GM19035 (cell line): ENCODE results near the gene TEX13D.
"Not testable (repeated sequence)": the region's sequence is repeated elsewhere in the genome, so short reads cannot be mapped to it uniquely, and the experiment has no call there.

Experiments used
- ATAC-seq: cut with Tn5 transposase; IDR thresholded peaks from one replicate; pipeline ENCODE4 v1.9.1; 2021; ENCODE audit not compliant: unreplicated experiment

The TEX13D gene

GRCh38 chrX:124332481-124333424 lies at the start of gene TEX13D:
TSS of gene TEX13D (plus strand) at chrX:124332660. CDS start at chrX:124332918, 258 bp downstream.
- no peak for ATAC-seq

- ATAC-seq, result no peak
These were observed 43.0 kb upstream of the TEX13D start for GRCh38 chrX:124289443-124289842.

DNA sequence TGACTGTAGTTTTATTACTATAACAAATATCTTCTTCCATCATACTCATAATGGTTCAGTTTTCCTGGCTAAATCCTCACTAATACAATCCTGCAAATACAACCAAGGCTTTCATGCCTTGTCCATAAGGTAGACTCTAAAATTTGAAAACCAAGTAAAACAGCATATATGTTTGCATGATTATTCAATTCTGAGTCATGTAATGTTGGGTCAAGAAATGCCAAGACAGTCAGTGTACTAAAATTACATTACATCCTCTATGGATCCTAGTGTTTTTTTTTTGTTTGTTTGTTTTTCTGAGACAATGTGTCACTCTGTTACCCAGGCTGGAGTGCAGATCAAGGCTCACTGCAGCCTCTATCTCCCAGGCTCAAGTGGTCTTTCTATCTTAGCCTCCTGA lies 38.6 kb upstream of the TEX13D start:
- ATAC-seq, result no peak

DNA sequence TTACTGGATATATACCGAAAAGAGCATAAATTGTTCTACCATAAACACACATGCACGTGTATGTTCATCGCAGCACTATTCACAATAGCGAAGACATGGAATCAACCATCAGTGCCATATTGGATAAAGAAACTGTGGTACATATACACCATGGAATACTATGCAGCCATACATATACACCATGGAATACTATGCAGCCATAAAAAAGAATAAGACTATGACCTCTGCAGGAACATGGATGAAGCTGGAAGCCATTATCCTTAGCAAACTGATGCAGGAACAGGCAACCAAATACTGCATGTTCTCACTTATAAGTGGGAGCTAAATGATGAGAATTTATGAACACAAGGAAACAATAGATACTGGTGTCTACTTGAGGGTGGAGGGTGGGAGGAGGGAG lies 33.1 kb upstream of the TEX13D start:
- not testable (repeated sequence) for ATAC-seq

- no peak for ATAC-seq
These were observed 32.1 kb upstream of the TEX13D start for GRCh38 chrX:124300405-124300804.

GRCh38 chrX:124307253-124307907 lies 25.1 kb upstream of the TEX13D start:
- ATAC-seq, result no peak

DNA sequence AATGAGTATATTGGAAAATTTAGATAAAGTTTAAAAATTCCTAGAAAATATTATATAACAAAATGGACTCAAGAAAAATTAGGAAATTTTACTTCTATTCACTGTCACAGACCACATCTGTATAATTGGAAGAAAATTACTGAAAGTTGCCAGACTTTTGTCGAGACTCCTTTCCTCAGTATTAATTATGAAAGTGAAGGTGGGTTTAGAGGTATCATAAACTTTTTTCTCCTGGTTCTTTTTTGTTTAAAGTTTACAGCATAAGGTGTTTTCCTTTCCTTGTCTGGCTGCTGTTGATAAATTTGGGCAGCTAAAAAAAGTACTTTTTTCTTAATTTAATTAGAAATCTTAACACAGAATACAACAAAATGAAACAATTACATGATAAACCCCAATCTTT lies 6.7 kb upstream of the TEX13D start:
- no peak for ATAC-seq

DNA sequence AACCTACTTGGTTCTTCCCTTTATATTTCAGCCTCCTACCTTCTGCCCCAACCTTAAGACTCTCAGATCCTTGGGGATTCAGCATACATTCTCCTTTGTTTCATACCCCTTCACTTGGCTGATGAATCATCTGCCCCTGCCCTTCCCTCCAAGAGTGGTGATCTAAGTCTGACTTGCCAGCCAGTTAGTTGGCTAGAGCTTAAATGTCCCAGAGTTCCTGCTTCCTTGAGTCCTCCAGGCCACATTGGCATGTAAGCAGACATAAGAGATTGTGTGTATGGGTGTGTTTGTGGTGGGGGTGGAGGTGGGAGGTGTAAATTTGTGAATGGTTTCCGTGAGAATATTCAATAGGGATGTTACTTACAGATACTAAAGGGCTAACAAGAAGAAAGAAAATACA lies 3.7 kb upstream of the TEX13D start:
- no peak for ATAC-seq

DNA sequence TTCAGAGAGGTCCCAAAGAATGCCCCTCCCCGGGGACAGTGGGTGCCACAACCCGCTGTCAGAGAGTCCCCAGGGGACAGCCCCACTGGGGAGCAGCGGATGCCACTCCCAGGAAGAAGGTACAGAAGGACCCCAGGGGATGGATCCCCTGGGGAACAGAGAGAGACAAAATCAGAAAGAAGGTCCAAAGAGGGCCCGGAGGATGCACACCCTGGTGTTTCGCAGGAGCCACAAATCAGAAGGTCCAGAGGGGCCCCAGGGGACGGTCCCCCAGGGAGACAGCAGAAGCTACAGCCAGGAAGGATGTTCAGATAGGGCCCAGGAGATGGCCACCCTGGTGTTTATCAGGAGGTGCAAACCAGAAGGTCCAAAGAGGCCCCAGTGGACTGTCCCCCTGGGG lies 1.4 kb downstream of the TEX13D start:
- ATAC-seq, result no peak

- ATAC-seq, result not testable (repeated sequence)
These were observed 2.1 kb downstream of the TEX13D start for GRCh38 chrX:124334555-124334954.

DNA sequence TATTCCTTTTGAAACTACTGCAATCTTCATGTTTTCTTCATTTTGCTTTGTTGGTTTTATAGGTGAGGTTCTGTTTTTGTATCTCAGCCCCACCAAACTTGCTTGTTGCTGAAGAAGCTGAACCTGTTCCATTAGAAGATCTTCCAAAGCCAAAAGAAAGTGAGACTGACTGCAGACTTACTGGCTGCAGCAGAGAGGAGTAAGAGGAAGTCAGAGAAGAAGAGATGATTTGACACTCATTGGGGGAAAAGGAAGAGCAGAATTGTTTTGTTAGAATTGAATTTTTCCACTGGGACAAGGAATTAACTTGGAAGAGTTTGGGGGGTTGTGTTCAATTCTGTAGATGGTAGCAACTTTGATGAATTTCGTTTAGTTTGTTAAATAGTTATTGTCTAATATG lies 3.1 kb downstream of the TEX13D start:
- no peak for ATAC-seq

- no peak for ATAC-seq
These were observed 5.5 kb downstream of the TEX13D start for GRCh38 chrX:124337916-124338315.

GRCh38 chrX:124338733-124339514 lies 6.5 kb downstream of the TEX13D start:
- no peak for ATAC-seq

DNA sequence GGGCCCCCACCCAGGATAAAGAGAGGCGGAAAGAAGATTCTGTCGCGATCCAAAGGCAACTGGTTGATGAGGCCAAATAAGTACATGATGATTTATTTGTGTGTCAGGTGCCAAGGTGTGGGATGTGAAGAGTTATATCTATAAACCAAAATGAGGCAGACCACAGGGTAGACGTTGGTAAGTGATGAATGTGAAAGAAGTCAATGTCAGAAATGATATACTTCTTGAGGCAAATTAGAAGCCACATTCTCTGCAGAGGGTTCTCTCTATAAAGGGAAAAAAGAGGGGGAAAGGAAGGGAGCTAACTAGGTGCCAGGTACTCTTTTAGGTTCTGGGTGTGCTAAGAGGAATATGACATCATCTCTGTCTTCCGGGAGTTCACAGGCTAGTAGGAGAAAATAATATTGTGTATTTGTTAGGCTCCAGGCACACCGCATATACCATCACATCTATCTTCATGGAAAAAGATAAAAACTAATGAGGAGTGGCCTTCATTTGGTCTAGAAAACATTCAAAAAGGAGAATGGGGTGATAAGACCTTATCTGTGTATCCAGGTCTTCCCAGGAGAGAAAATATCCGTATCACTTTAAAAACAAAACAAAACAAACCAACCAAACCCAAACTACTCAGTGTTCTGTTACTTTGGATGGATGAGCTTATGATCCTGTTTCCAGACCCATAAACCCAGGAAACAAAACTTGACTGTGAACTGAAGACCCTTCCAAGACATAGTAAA lies 9.1 kb downstream of the TEX13D start:
- no peak for ATAC-seq

DNA sequence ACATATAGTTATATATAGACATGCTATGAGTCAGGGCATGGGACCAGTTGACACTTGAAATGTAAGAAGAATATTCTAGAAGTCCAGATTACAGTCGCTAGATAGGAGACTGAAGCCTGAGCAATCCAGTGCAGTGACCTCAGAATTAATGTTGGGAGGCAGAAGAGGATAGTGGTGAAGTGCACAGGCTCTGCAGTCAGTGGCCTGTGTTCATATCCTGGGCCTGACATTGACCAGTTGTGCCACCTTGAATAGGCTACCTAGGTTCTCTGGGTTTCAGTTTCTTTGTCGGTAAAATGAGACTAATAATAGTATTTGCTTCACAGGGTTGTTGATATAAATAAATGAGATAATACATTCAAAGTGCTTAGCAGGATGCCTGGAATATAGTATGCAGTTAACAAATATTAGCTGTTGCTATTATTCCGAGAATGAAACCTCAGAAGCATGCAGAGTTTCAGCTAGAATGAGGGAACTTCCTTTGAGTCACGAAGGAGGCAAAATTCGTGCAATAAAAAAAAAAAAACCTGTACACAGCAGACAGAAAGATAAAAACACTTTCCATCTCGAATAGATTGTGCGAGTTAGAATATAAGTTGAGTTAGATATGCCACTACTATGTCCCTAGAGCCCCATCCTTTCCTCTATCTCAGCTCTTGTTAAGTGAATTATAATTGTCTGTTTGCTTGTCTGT lies 9.9 kb downstream of the TEX13D start:
- no peak for ATAC-seq

DNA sequence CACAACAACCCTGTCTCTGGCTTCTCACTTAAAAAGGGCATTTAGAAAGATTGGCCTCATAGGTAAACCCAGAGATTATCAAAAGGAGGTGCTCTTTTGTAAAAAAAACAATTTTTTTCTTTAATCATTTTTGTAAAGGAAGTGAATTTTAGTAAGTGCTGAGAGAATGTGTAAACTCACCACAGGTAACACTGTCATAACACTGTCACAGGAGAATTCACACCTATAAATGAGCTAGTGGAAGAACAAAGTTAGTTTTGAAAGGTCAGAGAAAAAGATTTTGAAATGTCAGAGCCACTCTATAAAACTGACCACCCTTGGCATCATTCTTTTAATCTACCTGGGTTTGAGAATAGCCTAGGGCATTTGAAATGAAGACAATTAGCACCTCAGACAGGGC lies 10.6 kb downstream of the TEX13D start:
- no peak for ATAC-seq

GRCh38 chrX:124344246-124344645 lies 11.8 kb downstream of the TEX13D start:
- ATAC-seq, result no peak

- no peak for ATAC-seq
These were observed 13.8 kb downstream of the TEX13D start, which contains the start of gene SH2D1A for GRCh38 chrX:124346117-124346876. TSS of gene SH2D1A (plus strand) at chrX:124346563. CDS start at chrX:124346643, 80 bp downstream.

DNA sequence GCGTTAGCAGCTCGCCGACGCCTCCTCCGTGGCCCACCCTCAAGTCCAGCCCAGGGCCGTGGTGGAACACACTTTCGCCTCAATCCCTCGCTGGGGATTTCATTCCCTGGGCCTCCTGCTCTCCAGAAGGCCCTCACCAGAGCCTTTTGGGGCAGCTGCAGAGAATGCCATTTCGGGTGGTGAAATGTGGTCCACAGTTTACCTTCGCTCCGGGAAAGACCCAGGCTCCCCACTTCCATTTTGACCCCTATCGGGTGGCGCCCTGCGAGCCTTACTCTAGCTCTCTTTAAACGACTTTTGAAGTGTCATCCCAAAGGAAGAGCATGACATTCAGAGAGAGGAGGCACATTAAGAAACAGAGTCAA lies 14.4 kb downstream of the TEX13D start:
- no peak for ATAC-seq
